H1 (cell line): ENCODE data around the gene ISG15. TPM values are rescaled to one million over a fixed set of nuclear protein-coding genes. Genes with fewer than 3 reads are reported as not detected.

Experiments
- ATF3 ChIP-seq: IDR thresholded peaks from 2 replicates; pipeline ENCODE4 v1.6.1; 2011; ENCODE audit warnings: low read depth, mild to moderate bottlenecking, low read length; ENCODE audit not compliant: insufficient read depth
- CTCF ChIP-seq, 3 experiments: IDR thresholded peaks; 1 replicate in 2 of 3; 2 replicates in 1 of 3; pipeline versions ENCODE4 v1.5.1 to v1.6.1; 2011; ENCODE audit warnings: low read length in 3 of 3, mild to moderate bottlenecking in 3 of 3, inconsistent platforms in 2 of 3, low read depth in 1 of 3, moderate library complexity in 1 of 3; ENCODE audit not compliant: insufficient read depth in 1 of 3; ENCODE audit errors: control extremely low read depth in 1 of 3
- JUN ChIP-seq: IDR thresholded peaks from 2 replicates; pipeline ENCODE4 v1.6.1; 2011; ENCODE audit warnings: low read depth, mild to moderate bottlenecking, improper control_type of control experiment, low read length
- POLR2AphosphoS5 ChIP-seq: IDR thresholded peaks from 2 replicates; pipeline ENCODE4 v1.6.1; 2011; ENCODE audit warnings: low read depth, low read length
- RFX5 ChIP-seq: IDR thresholded peaks from 2 replicates; pipeline ENCODE4 v1.6.1; 2011; ENCODE audit warnings: low read depth, low read length, improper control_type of control experiment, borderline replicate concordance
- TBP ChIP-seq: IDR thresholded peaks from 2 replicates; pipeline ENCODE4 v1.6.1; 2011; ENCODE audit warnings: low read depth, low read length, improper control_type of control experiment
- USF2 ChIP-seq: IDR thresholded peaks from 2 replicates; pipeline ENCODE4 v1.6.1; 2011; ENCODE audit warnings: low read length, improper control_type of control experiment
- polyA plus RNA-seq, 7 experiments: library from polyadenylated mRNA; depleted of rRNA in 3 of 7; stranded (reverse) in 5 of 7; unstranded in 2 of 7; fragments of >200 nt in 5 of 7; fragments of 200-250 nt in 2 of 7; gene quantifications; 1 replicate in 5 of 7; 2 replicates in 1 of 7; 4 replicates in 1 of 7; pipeline versions ENCODE4 v1.2.1 to v1.2.3, GENCODE V29; 2011 to 2013; ENCODE audit warnings: missing spikeins in 2 of 7, mixed read lengths in 2 of 7
- total RNA-seq: library from RNA; stranded (reverse); fragmentation: NEBNext Ultra II Directional; extraction: Animal tissue kit (Norgen Biotek cat#: 25700); gene quantifications from 2 replicates; pipeline ENCODE4 v1.2.1, GENCODE V29; 2021

ISG15 gene
- total and polyA plus RNA-seq, 2 of the 8 experiments (the other 6 are each of a cell fraction or from before 2014, with no cell fraction given): 29.3 to 121 TPM

GRCh38 chr1:1047407-1047806 lies 34.1 kb downstream of the ISG15 start (continued):
- TF ChIP-seq CTCF (IDR thresholded peaks at IDR 0.05; ENCODE audit: control extremely low read depth in 1 of 3, insufficient read depth in 1 of 3, low read depth in 1 of 3, low read length in 3 of 3): no peak
- TF ChIP-seq POLR2AphosphoS5: no peak
- TF ChIP-seq TBP: no peak
- TF ChIP-seq JUN: no peak
- TF ChIP-seq RFX5: no peak
- TF ChIP-seq USF2: no peak
- no peak for TF ChIP-seq ATF3
